CD4-positive, alpha-beta T cell treated with Interleukin-15 for 4 hours (primary cell): ENCODE results near the gene STARD13.

Experiments
- DNase-seq: peaks from one replicate; pipeline ENCODE4 v3.0.0-alpha.2; 2020; ENCODE audit warnings: low spot score

STARD13 gene

DNA sequence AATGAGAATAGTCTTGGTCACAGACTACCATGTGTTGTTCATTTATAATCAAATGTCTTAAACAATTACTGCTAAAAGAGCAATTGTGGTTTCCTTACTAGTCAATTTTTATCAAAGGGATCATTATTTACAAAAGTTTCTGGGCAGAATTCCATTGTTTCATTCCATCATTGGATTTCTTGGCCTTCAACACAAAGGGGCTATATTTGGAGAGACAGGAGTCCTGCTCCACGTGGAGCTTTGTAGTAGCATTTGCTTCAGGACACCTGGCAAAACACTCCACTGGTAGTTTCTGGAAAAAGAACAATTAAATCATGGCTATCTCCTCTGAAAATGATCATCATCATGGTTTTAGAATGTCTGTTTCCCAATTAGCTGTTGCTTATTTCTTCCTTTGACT, 22.3 kb upstream of the STARD13 start:
- no peak for DNase-seq

DNA sequence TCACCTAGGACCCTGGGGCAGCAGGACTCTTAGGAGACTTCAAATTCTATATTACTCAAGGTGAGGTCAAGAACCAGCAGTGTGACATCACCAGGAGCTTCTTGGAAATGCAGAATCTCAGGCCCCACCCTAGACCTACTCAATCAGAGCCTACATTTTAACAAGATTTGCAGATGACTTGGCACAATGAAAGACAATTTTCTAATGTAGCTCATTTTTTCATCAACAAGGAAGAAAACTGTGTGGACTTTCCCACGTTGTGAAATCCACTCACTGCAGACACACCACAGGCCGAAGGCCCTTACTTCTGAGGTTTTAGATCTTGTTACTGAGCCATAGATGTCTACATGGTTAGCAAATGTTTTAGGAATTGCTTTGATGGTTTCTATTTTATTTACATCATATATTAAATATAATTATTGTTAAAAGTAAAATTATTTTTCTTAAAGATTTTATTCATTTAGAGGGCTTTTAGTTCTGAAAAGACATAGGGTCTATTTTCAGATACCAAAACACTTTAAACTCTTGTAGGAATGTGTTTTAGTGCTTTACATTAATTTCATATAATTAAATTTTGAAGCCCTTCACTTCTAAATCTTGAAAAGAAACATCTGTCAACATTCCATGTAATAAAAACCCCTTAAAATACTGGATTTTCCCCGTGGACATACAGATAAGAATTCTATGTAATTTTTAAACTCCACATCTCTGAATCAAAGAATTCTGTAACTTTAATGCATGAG, 18.5 kb upstream of the STARD13 start:
- DNase-seq: no peak

DNA sequence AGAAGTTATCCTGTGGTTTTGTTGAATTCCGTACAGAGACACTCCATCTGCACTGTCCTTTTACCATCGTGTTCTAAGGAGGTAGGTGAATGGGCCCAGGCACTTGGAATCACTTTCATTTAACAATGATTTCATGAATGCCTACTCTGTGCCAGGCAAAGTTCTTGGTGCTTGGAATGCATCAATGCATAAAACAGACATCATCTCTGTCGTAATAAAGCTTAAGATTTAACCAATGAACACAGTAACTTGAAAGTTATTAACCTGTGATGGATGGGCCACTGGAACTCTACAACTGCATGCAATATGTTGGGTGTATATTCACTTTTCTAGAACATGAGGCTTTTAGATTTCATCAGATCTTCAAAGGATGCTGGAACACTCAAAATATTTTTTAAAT, 14.1 kb upstream of the STARD13 start:
- DNase-seq: no peak

DNA sequence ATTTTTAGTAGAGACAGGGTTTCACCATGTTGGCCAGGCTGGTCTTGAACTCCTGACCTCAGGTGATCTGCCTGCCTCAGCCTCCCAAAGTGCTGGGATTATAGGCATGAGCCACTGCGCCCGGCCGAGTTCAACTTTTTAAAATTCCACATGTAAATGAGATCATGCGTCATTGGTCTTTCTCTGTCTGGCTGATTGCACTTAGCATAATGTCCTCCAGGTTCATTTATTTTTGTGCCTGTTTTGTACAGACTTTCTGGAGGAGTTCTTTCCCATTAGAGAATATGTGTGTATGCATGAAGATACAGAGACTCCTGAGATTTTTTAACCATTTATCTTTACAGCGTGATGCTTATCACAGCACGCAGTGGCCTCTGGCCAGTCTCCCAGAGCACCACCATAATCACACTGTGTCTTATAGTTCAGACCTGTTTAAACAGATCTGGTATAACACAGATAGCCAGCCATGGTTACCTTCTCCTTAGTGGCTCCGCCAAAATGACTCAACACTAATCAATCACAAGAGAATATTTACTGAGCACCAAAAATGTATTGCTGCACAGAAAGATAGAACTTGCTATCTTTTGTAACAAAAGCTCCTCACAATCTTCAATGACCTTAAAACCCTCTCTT, 11.4 kb upstream of the STARD13 start:
- no peak for DNase-seq

DNA sequence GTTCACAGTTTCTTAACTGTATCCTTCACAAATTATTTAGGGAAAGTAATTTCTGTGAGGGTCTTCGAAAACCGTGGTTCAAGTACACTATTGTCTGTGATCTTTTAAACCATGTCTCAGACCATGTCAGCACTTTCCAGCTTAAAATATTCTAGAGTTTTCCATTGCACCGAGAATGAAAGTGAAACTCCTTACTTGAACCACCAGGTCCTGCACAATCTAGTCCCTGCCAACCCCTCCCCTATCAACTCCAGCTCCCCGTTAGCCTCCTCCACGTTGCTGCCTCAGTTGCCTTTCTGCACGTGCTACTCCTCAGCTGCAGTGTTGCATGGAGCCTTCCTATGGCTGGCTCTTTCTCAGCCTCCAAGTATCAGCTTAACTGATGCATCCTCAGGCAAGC, 7.2 kb upstream of the STARD13 start:
- no peak for DNase-seq

DNA sequence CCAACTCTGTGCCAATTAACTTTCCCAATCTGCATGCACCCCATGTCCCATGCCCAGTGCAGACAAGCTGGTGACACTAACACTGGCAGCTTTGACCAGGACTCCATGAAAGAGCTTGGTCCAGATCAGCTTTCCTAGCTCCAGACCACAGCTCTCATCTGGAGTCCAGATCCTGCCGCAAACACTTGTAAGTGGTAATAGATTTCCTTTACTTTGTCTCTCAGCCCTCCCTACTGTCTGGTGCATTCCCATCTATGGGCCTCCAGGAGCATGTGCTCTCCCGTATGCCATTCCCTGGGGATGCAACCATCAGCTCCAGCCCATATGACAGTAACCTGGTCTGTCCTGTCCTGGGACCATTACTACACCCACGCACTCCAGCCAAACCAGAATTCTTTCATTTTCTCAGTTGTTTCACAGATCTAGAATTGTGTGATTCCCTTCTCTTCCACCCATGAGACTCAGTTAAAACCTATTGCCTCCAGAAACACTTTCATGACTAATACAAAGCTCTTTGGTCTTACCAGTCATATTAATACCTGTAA, 4.9 kb upstream of the STARD13 start:
- no peak for DNase-seq

DNA sequence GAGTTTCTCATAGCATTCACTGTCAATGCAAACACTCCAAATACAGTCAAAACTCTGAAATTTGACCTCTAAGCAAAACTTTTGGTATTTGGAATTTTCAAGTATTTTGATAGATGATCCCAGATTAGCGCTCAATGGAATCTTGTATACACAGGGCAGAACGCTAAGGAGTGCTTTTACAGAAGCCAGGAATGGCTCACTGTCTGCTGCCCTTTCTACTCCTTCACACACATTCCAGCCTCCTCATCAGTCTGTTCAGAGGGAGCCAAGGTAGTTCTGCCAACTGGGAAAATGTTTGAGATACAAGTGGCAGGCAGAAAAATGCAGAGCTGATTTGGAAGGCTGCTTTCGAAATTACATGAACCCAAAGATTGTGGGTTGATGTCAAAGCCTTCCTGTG, 4.4 kb upstream of the STARD13 start:
- DNase-seq: no peak

DNA sequence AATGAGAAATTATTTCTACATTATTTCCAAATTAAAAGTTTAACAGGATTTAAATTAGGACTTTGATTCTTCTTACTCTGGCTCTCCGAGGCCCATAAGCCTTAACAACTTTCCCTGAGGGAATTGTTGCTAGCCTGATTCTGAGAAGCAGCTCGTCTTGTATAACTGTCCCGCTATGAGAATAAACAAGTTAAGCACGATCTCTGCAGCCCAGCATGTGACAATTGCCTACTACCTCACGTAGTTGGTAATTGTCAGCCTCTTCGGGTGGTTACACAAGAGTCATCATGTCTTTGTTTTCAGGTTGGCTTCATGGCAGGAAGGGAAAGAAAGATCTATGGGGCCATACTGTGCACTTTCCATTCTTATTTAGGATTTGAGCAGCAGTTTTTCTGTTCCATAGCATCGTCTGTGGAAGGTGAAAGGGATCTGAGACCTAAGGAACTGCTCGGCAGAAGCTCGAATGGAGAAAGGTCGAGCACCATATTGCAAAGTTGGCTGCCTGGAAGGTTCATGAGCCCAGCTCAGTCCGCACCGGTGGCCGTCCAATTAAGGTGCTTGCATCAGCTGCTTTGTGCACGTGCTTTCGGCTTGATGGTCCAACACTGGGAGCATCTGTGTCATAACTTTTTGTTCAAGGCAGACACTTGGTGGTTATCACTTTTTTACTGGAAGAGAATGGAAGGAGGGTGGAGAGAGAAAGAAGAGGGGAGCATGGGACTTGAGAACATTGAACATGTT, 1.8 kb upstream of the STARD13 start:
- DNase-seq: no peak

DNA sequence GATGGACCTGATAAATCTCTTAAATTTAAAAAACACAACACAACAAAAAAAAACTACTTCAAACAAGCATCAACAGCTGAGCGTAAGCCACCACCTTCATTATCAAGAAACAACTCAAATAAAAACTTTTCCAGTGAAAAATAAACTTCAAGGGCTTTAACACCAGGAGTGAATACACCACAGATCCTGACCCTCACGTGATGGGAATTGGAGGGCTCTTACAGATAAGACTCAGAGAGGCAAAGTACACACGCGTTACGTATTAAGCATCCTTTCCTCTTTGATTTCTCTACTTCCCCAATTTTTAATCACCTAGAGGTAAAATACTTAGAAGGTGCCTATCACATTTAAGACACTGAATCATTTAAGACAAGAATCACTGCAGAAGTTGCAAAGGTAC, 573 bp upstream of the STARD13 start:
- DNase-seq: no peak

DNA sequence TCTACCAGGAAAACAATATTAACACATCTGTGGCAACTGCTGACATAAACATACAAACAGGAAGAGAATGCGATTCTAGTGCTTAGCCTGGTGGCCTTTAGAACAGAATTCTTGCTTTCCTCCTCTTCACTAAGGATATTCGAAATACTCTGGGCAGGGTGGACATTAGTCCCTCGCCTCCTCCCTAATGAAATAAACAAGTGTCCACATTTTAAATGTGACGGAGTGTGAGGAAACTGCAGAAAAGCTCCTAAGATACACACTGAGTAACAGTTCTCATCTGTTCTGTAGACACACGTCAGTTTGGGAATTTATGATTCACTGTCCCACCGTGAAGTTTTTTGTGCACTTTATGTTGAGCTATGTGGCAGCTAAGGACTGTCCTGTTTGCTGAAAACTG, 639 bp downstream of the STARD13 start:
- DNase-seq: no peak

DNA sequence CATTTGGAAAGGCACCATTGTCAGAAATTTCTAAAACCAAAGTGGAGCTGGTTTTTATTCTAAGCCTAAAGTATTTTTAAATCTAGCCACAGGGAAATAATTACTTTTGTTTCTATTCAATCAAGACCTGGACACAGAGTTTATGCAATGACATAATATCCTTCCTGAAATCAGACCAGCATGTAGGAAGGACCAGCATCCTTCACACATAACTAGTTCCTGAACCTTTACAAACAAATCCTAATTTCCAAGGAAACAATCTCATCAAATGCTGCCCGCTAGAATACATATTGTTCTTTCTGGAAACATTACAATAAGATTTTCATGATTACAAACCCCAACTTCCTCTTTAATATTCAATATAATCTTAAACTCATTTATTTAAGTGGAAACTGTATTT, 1.5 kb downstream of the STARD13 start:
- DNase-seq: no peak

DNA sequence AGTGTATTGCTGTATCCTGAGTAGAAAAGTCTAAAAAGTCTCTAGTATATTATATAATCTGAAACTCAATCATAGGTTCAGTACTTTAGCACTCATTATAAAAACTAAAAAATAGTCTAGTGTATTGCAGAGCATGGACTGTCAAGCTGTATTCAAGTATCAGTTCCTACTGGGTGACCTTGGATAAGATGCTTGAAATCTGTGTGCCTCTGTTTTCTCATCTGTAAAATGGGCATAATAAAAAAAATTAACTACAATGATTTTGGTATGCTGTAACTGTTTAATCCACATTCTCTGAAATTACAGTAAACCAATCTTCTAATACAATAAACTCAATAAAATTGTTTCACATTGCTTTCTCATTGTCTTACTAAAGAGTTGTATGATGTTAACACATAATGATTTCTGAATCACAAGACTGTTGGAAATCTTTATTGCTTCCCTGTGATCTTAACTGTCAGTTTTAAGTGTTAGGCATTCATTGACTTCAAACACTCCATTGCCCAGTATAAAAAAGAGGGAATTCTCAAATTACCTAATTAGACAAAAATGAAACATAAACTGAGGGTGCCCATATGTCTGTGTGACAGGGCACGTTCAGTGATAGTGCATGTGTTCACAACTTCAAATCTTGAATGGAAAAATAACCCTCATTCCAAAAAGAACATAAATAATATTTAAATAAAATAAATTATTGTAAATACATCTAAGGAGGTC, 2.2 kb downstream of the STARD13 start:
- no peak for DNase-seq

DNA sequence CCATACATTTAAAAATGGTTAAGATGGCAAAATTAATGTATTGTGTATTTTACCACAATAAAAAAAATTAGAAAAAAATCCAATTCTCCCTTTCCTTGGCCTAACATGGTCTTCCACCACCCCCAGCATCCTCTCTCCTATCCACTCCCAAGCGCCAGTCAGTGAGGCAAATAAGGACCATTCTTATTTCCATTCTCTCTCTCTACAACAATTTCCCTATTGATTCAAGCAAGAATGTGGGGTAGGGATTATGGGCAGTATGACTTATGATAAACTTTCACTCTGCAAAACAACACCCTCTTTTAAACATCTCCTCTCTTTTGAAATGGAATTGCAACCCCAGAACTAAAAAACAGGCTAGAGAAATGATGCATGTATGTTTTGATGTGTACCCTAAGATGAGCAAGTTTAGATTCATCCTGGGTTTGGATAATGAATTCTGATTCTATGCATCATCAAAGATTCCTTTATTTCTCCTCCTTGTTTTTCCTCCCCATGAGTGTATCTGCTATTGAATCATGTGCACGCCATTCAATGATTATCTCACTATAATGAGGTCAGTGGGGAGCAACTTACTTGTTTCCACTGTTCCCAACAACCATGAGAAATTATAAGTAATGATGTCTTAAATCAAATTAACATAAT, 3.5 kb downstream of the STARD13 start:
- DNase-seq: no peak

DNA sequence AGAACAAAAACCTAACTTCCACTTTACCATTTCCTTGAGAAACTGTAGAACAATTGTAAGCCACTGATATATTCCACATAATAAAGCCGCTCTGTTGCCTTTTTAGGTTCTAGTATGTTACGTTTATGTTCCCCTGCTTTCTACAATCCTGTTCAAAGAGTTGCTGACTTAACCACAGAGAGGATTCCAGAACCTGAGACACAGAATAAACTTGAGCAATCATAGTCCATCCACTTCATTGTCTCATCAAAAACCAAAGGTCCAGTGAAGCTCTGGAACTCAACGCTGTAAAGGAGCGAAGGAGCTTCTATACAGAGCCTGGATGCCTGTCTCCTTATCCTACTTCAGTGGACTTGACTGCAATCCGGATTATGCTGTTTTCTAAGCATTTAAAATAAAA, 4.6 kb downstream of the STARD13 start:
- DNase-seq: no peak

DNA sequence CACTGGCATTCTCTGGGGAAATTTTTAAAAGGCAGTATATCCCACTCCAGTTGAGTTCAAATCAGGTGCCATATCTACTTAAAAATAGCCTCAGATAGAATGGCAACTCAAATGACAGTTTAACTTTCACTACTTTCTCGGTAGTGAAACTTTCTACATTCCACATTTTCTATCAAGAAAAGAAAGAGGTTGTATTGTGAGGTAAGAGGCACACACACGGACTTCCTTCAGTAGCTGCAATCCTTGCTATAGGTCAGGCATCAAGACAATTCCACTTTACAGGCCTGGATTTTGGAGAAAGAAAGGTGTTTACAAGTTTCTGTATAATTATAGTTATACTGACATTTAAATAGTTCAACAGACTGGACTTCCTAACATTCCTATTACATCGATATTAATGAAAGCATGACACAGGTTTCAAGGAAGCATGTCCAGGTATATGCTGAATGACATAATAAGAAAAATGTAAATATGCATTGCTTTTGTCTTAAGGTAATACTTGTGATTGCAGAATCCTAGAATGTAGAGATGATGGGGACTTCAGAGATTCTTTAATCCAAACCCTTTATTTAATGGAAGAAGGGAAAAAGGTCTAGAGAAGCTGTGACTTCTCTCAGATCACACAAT, 5.2 kb downstream of the STARD13 start:
- DNase-seq: no peak

DNA sequence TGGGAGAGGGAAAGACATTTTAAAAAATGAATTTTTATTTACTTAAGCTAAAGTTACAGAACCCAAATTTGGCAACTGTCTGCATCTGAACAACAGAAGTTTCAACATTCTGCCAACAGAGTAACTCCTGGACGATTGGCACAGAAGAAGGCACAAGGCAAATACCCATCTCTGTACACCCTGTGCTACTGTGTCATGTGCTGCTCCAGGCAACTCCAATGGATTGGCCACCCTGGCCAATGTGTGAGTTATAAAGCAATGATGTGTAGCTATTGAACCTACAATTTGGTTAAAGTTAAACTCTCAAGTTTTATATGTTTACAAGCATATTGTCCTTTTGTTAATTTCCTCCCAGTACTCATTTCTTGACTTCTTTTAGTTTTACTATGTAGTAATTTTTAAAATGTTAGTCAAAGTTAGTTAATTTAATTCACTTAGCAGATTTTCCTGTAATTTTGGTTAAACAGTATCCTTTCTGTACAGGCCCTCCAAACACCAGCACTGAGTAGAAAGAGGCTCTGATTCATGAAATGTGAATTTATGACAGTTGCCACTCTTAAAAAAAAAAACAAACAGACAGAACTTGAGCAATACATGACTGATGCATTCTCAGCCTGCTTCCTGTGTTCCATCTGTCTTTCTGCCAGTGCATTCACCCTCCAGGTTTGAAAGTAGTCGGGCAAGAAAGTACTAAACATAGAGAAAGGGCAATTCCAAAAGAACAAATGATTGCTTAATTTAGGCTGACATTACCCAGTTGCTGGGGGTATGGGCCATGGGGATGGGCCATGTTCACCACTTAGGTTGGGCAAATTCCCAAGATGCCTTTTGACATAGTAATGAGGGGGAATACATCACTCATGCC, 5.9 kb downstream of the STARD13 start:
- no peak for DNase-seq

DNA sequence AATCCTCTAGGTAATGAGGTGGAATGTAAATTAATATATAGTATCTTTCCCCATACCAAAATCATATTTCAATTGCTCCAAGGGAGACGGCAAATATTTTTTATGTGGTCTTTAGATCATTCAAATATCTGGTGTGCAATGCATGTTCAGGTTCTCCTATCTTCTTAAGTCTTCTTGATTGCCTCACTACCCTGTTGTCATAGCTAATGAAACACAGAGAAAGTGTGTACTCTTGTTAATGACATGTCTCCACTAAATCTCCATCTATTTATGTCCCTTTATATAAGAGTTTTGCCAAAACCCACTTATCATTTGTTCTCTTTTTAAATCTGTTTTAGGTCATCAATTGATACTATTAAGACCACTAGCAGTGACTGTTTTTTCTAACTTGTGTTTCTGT, 6.6 kb downstream of the STARD13 start:
- no peak for DNase-seq

DNA sequence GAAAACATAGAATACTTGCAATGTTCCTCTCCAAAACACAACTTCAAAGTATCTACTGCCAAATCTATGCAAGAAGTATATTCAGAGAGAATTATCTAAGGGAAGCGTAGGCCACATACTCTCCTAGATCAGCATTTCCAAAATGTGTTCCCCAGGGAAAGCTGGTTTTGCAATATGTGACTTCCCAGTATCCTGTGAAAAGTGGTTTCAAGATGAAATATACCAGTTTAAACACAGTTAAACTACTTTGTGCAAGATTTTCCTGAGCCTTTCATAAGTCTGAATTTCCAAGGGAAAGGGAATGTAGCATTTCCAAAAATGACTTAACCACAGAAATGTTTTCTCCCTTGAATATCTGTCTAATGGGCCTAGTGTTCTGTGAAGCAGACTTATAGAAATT, 7.6 kb downstream of the STARD13 start:
- no peak for DNase-seq

DNA sequence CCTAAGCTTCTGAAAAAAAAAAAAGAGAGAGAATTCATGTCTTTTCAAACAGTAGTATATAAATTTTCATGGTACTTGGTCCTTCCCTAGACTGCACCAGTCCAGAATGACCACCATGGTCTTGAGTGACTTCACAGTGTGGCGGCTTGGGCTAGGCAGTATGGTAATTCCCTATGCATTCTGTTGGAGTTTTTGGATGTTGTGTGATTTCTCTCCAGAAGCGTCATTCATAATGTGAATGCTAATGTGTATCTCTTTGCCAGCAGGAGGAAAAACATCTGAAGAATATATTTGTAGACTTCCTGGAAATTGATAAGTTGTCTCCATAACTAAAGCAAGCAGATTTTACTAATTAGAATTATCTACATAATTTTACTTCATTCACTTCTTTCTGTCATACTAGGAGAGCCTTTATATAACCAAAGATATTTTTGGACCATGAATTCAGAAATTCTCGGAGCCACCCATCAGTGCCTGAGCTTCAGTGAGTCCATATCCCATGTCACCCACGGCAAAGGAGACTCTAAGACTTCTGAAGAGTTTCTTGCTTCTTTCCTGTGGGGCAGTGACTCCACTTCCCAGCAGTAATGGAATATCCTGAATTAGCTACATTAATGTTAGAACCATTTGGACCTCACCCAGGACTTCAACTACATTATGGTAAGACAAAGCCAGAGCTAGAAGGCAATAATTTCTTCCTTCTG, 8.4 kb downstream of the STARD13 start:
- DNase-seq: no peak

DNA sequence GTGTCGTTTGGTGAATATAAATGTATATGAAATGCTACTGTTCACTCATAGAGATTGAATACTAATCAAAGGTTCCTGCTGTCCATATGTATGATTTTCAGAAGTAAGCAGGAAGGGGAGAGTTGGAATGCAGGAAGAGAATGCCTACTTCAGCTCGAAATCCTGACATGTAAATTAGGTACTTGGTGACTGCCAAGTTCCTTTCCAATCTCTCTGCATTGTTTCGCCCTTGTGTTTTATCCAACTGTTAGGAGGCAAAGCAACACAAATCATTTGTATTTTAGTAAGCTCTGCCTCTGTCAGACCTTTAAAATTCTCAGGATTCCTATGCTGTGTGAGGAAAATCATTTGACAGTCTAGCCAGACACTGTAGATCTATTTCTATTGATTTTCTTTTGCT, 9.0 kb downstream of the STARD13 start:
- DNase-seq: no peak
